Measurements from ENCODE around the gene DNM2. TPM values are rescaled to one million over a fixed set of nuclear protein-coding genes. Genes with fewer than 3 reads are reported as not detected.

DNM2 gene
- total RNA-seq, 2 experiments from 2014 or later = 279 to 286 TPM

- no peak for TF ChIP-seq CTCF (IDR thresholded peaks at IDR 0.05)
- H3K36me3 ChIP-seq (ENCODE audit: insufficient read depth, low read length) = peaks cover 98% of the 10 kb centered on the region
- Mint-ChIP-seq H3K27me3 (no peaks in the 10 kb centered on the region), H3K4me1 (ENCODE audit: low read depth) (no peaks in the 10 kb centered on the region), H3K4me3 (no peak overlapping the region), H3K36me3 (ENCODE audit: low read depth) (peaks cover 90% of the 10 kb centered on the region), H3K9me3 (no peaks in the 10 kb centered on the region), H3K27ac (no peak overlapping the region)
- CTCF ChIA-PET = no interaction called here
- H3K4me1 ChIP-seq (ENCODE audit: insufficient read depth, low read length) = no peaks in the 10 kb centered on the region
- intact Hi-C loops (cut with DNase I, micrococcal nuclease) = no loop called here
- H3K4me3 ChIP-seq (ENCODE audit: low read length) = no peak overlapping the region
- H3K27ac ChIP-seq (ENCODE audit: low read depth in 1 of 2, low read length in 2 of 2) = no peak overlapping the region
- POLR2A ChIA-PET = no interaction called here
- H3K9me3 ChIP-seq (ENCODE audit: control insufficient read depth in 1 of 2, insufficient read depth in 1 of 2, low read length in 2 of 2) = no peaks in the 10 kb centered on the region
- no peak for DNase-seq
- no peak for ATAC-seq (ENCODE audit: poor library complexity)
- no peaks in the 10 kb centered on the region for H3K27me3 ChIP-seq (ENCODE audit: control insufficient read depth in 1 of 2, insufficient read depth in 2 of 2, low read length in 2 of 2)
Measured at GRCh38 chr19:10683582-10683981, 34.3 kb upstream of the DNM2 start.

- no peak overlapping the region for H3K27ac ChIP-seq (ENCODE audit: low read depth in 1 of 2, low read length in 2 of 2)
- CTCF ChIA-PET = interaction anchor here (1.3 kb wide), 1 partner anchor 19 kb away, joined by 3 read pairs; no protein-coding TSS in a partner anchor
- no peak overlapping the region for H3K4me3 ChIP-seq (ENCODE audit: low read length)
- Mint-ChIP-seq H3K4me1 (ENCODE audit: low read depth) (no peaks in the 10 kb centered on the region), H3K27ac (no peak overlapping the region), H3K27me3 (no peaks in the 10 kb centered on the region), H3K4me3 (no peak overlapping the region), H3K36me3 (ENCODE audit: low read depth) (peaks cover 90% of the 10 kb centered on the region), H3K9me3 (no peaks in the 10 kb centered on the region)
- intact Hi-C loops (cut with DNase I, micrococcal nuclease) = no loop called here
- DNase-seq (no peak), ATAC-seq (ENCODE audit: poor library complexity) (no peak)
- H3K9me3 ChIP-seq (ENCODE audit: control insufficient read depth in 1 of 2, insufficient read depth in 1 of 2, low read length in 2 of 2) = no peaks in the 10 kb centered on the region
- H3K27me3 ChIP-seq (ENCODE audit: control insufficient read depth in 1 of 2, insufficient read depth in 2 of 2, low read length in 2 of 2) = no peaks in the 10 kb centered on the region
- POLR2A ChIA-PET = no interaction called here
- no peaks in the 10 kb centered on the region for H3K4me1 ChIP-seq (ENCODE audit: insufficient read depth, low read length)
- H3K36me3 ChIP-seq (ENCODE audit: insufficient read depth, low read length) = peaks cover 98% of the 10 kb centered on the region
- TF ChIP-seq CTCF (IDR thresholded peaks at IDR 0.05) = no peak
Measured at GRCh38 chr19:10685210-10685609, 32.7 kb upstream of the DNM2 start.

GRCh38 chr19:10686193-10686592, 31.7 kb upstream of the DNM2 start:
- peaks cover 88% of the 10 kb centered on the region for H3K36me3 Mint-ChIP-seq (ENCODE audit: low read depth)
- CTCF ChIA-PET = no interaction called here

More at GRCh38 chr19:10686193-10686592, 31.7 kb upstream of the DNM2 start:
- no peak overlapping the region for H3K27ac Mint-ChIP-seq
- no peaks in the 10 kb centered on the region for H3K4me1 Mint-ChIP-seq (ENCODE audit: low read depth)
- ATAC-seq (ENCODE audit: poor library complexity) (no peak), DNase-seq (no peak)
- H3K9me3 ChIP-seq (ENCODE audit: control insufficient read depth in 1 of 2, insufficient read depth in 1 of 2, low read length in 2 of 2) = no peaks in the 10 kb centered on the region
- intact Hi-C loops (cut with DNase I, micrococcal nuclease) = no loop called here
- no peaks in the 10 kb centered on the region for H3K27me3 ChIP-seq (ENCODE audit: control insufficient read depth in 1 of 2, insufficient read depth in 2 of 2, low read length in 2 of 2)
- H3K9me3 Mint-ChIP-seq = no peaks in the 10 kb centered on the region
- no peak overlapping the region for H3K4me3 ChIP-seq (ENCODE audit: low read length)
- no peaks in the 10 kb centered on the region for H3K27me3 Mint-ChIP-seq
- H3K4me1 ChIP-seq (ENCODE audit: insufficient read depth, low read length) = no peaks in the 10 kb centered on the region
- no peak overlapping the region for H3K27ac ChIP-seq (ENCODE audit: low read depth in 1 of 2, low read length in 2 of 2)
- POLR2A ChIA-PET = no interaction called here
- peaks cover 98% of the 10 kb centered on the region for H3K36me3 ChIP-seq (ENCODE audit: insufficient read depth, low read length)
- no peak for TF ChIP-seq CTCF (IDR thresholded peaks at IDR 0.05)
- H3K4me3 Mint-ChIP-seq = no peak overlapping the region

All from CD4-positive, alpha-beta T cell (primary cell).